ENCODE measurements around the gene RANBP10.

DNA sequence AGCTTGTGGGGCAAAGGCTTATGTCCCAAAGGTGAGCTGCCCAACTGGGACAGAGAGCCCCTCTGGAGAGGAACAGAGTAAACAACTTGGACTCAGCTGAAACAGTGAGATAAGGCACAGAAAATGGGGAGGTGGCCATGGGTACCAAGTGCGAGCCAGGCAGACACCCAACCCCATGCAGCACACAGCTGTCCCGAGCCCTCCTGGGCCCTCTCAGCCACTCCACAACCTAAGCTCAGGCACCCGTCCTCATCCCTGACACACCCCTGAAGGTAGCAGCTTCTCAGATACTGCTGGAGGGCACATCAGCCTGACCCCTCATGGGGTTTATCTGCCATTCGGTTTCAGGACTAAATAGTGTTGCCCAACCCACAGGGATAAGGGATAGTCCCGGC lies 82.5 kb downstream of the RANBP10 start:
- TF ChIP-seq, protein P1, sequence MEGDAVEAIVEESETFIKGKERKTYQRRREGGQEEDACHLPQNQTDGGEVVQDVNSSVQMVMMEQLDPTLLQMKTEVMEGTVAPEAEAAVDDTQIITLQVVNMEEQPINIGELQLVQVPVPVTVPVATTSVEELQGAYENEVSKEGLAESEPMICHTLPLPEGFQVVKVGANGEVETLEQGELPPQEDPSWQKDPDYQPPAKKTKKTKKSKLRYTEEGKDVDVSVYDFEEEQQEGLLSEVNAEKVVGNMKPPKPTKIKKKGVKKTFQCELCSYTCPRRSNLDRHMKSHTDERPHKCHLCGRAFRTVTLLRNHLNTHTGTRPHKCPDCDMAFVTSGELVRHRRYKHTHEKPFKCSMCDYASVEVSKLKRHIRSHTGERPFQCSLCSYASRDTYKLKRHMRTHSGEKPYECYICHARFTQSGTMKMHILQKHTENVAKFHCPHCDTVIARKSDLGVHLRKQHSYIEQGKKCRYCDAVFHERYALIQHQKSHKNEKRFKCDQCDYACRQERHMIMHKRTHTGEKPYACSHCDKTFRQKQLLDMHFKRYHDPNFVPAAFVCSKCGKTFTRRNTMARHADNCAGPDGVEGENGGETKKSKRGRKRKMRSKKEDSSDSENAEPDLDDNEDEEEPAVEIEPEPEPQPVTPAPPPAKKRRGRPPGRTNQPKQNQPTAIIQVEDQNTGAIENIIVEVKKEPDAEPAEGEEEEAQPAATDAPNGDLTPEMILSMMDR (IDR thresholded peaks at IDR 0.05; ENCODE audit: insufficient read depth, low read length, poor library complexity, severe bottlenecking): no peak
- no peak for TF ChIP-seq EZH2phosphoT487 (conservative IDR thresholded peaks at IDR 0.05; ENCODE audit: low read length)
